Fibroblast of pulmonary artery (primary cell): ENCODE results near the gene OTUD7B.

Experiments used
- DNase-seq: peaks from one replicate; pipeline ENCODE4 v3.0.0-alpha.2; 2010; ENCODE audit warnings: low read depth
- H3K4me3 ChIP-seq: replicated peaks from 2 replicates; pipeline ENCODE4 v1.5.1; 2011; ENCODE audit warnings: low read depth, mild to moderate bottlenecking, control low read depth, low read length, moderate library complexity
- TF ChIP-seq, protein P1 (sequence below): IDR thresholded peaks from 2 replicates; pipeline ENCODE4 v1.5.1; 2011; ENCODE audit warnings: mild to moderate bottlenecking, control low read depth, low read length, inconsistent platforms; ENCODE audit errors: missing control alignments

Gene OTUD7B

DNA sequence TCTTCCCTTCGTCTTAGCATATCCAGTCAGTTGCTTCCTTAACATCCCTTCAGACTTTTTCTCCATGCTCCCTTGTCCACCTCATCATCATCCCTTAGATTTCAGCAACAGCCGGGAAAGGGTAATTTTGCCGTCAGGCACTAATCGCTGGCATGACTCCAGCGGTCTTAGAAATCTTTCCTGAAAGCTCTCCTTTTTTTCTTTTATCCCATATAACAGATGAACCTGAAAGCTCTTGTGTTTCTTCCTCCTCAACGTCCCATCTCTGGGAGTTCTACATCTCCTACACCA lies 121.6 kb downstream of the OTUD7B start:
- DNase-seq = peak; percentile 65
- TF ChIP-seq, protein P1, sequence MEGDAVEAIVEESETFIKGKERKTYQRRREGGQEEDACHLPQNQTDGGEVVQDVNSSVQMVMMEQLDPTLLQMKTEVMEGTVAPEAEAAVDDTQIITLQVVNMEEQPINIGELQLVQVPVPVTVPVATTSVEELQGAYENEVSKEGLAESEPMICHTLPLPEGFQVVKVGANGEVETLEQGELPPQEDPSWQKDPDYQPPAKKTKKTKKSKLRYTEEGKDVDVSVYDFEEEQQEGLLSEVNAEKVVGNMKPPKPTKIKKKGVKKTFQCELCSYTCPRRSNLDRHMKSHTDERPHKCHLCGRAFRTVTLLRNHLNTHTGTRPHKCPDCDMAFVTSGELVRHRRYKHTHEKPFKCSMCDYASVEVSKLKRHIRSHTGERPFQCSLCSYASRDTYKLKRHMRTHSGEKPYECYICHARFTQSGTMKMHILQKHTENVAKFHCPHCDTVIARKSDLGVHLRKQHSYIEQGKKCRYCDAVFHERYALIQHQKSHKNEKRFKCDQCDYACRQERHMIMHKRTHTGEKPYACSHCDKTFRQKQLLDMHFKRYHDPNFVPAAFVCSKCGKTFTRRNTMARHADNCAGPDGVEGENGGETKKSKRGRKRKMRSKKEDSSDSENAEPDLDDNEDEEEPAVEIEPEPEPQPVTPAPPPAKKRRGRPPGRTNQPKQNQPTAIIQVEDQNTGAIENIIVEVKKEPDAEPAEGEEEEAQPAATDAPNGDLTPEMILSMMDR = no peak

DNA sequence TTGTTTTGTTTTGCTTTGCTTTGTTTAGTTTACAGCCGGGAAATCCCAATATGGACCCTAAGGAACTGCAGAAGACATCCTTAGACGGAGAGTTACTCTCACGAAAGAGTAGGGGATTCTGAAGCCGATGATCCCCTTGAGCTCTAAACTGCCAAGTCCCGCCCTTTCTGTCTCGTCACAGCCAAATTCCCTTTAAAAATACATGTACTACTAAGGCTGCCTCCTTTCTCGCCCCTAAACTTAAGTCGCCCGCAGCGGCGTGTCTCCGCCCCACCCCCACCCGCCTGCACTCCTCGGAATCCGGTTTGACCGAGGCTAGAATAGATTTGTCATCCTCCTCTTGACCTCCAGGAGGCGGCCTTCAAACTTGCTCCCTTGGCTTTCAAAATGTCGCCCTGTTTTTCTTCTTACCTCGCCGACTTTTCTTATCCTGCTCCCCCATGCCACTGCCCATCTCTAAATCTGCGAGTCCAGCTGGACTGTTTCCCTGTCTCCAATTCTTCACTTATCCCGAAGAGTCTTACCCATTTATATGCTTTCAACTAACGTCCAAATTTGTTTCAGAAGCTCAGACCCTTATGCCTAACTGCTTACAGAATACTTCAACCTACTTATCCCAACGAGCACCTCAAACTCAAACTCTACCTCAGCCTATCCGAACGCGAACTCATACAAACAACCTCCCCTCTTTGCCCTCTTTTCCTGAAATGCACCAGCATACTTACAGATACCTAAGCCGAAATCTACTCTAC lies 122.1 kb downstream of the OTUD7B start:
- peak overlapping the region; percentile 73 for H3K4me3 ChIP-seq
- DNase-seq = peak; percentile 92
- TF ChIP-seq, protein P1 = peak; percentile 67

More for the DNA sequence above, 121.6 kb downstream of the OTUD7B start:
- H3K4me3 ChIP-seq = peak overlapping the region; percentile 73
